ENCODE results near the gene LMO1. TPM values are rescaled to one million over a fixed set of nuclear protein-coding genes. Genes with fewer than 3 reads are reported as not detected.

LMO1 gene
- polyA plus RNA-seq, 3 donors, result not detected

DNA sequence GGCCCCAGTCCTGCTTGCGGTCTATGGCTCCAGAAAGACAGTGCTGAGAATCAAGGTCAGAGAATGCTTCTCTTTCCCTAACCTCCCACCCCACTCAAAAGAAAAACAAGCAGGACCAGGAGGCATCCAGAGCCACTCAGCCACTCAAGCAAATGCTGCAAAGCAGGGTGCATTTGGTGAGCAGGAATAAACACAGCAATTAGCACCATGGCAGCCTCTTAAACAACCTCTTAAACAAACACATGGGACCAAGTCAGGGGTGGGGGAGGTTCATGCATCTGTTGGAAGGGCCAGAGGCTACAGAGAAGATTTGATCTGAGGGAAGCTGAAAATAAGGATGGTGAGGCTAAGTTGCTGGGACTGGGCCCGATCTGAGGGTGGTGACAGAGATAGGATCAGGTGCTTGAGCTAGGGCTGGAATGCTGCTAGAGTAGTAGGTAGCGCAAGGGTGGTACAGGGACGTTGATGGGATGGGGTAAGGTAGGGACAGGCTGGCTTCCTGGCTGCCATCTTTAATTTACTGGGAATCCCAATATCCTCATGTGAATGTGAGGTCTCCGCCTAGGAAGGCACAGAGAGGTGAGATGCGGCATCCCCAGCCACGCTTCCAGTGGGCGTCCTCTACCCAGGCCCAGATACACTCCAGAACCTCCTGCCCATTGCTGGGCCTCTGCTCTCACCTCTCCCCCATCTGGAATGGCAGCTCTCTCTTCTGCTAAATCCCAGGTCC is 26.6 kb upstream of the LMO1 start:
- H3K4me3 Mint-ChIP-seq, result no peak overlapping the region
- no peak for DNase-seq
- no peak overlapping the region for H3K4me2 ChIP-seq (replicated peaks; ENCODE audit: extremely low read depth, low read length, poor library complexity, severe bottlenecking)
- no peaks in the 10 kb centered on the region for H3K4me1 ChIP-seq (ENCODE audit: control insufficient read depth in 1 of 2, insufficient read depth in 2 of 2, low read length in 2 of 2)
- H3K27me3 Mint-ChIP-seq (ENCODE audit: low read depth in 3 of 3), result peaks cover 2 to 8% (median 2%) of the 10 kb centered on the region in 3 donors
- no peaks in the 10 kb centered on the region for H3K36me3 ChIP-seq (replicated peaks in 1 of 2; ENCODE audit: control insufficient read depth in 1 of 2, insufficient read depth in 2 of 2, low read length in 2 of 2)
- intact Hi-C loops (cut with micrococcal nuclease), result no loop called here
- H3K27ac ChIP-seq (ENCODE audit: low read depth in 1 of 2, low read length in 2 of 2), result no peak overlapping the region
- no peaks in the 10 kb centered on the region for H3K27me3 ChIP-seq (ENCODE audit: control insufficient read depth in 2 of 2, insufficient read depth in 2 of 2, low read length in 2 of 2)
- H3K4me3 ChIP-seq (replicated peaks in 1 of 3; ENCODE audit: low read depth in 2 of 3, low read length in 3 of 3), result no peak overlapping the region
- peak overlapping the region in 1 of 7 donors; percentile 64 for H3K27ac Mint-ChIP-seq
- H3K9me3 Mint-ChIP-seq, result no peaks in the 10 kb centered on the region
- no peak overlapping the region for H2AFZ ChIP-seq (ENCODE audit: insufficient read depth, low read depth, low read length, poor library complexity, severe bottlenecking)
- no peaks in the 10 kb centered on the region for H3K36me3 Mint-ChIP-seq
- no peaks in the 10 kb centered on the region for H3K9me3 ChIP-seq (replicated peaks in 1 of 2; ENCODE audit: control insufficient read depth in 1 of 2, insufficient read depth in 1 of 2, low read length in 2 of 2)
- H4K20me1 ChIP-seq (ENCODE audit: insufficient read depth, low read length), result no peaks in the 10 kb centered on the region
- no peak overlapping the region for H3K9ac ChIP-seq (ENCODE audit: insufficient read depth, low read length, poor library complexity, severe bottlenecking)
- peaks cover 7% of the 10 kb centered on the region for H3K4me1 Mint-ChIP-seq
- 96% methylated on average over 5 of the region's 8 CpGs for WGBS (ENCODE audit: insufficient coverage)
- TF ChIP-seq, protein P1, sequence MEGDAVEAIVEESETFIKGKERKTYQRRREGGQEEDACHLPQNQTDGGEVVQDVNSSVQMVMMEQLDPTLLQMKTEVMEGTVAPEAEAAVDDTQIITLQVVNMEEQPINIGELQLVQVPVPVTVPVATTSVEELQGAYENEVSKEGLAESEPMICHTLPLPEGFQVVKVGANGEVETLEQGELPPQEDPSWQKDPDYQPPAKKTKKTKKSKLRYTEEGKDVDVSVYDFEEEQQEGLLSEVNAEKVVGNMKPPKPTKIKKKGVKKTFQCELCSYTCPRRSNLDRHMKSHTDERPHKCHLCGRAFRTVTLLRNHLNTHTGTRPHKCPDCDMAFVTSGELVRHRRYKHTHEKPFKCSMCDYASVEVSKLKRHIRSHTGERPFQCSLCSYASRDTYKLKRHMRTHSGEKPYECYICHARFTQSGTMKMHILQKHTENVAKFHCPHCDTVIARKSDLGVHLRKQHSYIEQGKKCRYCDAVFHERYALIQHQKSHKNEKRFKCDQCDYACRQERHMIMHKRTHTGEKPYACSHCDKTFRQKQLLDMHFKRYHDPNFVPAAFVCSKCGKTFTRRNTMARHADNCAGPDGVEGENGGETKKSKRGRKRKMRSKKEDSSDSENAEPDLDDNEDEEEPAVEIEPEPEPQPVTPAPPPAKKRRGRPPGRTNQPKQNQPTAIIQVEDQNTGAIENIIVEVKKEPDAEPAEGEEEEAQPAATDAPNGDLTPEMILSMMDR (IDR thresholded peaks at IDR 0.05), result no peak
- H3K79me2 ChIP-seq (ENCODE audit: insufficient read depth, low read length), result no peaks in the 10 kb centered on the region

DNA sequence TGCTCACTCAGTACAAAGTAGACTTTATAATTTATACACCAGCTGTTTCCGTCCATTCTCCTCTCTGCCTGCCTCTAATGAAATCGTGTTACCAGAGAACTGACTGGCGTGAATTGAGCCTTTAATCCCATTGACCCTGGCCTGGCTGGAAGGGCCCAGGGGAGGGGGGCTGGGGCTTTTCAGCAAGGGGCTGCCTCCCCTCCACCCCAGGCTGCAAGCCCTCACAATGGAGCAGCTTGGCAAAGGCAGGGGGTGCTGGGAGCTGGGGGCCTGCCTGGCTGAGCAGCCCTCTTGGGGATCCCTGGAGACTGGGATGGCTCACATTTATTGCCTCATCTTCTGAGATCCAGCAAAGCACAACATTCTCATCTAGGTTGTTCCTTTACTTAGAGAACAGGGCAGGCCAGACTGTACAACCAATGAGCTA is 25.8 kb upstream of the LMO1 start:
- TF ChIP-seq, protein P1 (IDR thresholded peaks at IDR 0.05), result no peak
- DNase-seq, result no peak
- Mint-ChIP-seq H3K27ac (no peak overlapping the region), H3K9me3 (no peaks in the 10 kb centered on the region), H3K27me3 (ENCODE audit: low read depth in 3 of 3) (peaks cover 2 to 11% (median 7%) of the 10 kb centered on the region in 3 donors), H3K4me3 (no peak overlapping the region), H3K4me1 (peaks cover 7% of the 10 kb centered on the region), H3K36me3 (no peaks in the 10 kb centered on the region)
- H3K27ac ChIP-seq (ENCODE audit: low read depth in 1 of 2, low read length in 2 of 2), result no peak overlapping the region
- no peaks in the 10 kb centered on the region for H3K4me1 ChIP-seq (ENCODE audit: control insufficient read depth in 1 of 2, insufficient read depth in 2 of 2, low read length in 2 of 2)
- intact Hi-C loops (cut with micrococcal nuclease), result no loop called here
- no peak overlapping the region for H3K4me3 ChIP-seq (replicated peaks in 1 of 3; ENCODE audit: low read depth in 2 of 3, low read length in 3 of 3)
- H3K9me3 ChIP-seq (replicated peaks in 1 of 2; ENCODE audit: control insufficient read depth in 1 of 2, insufficient read depth in 1 of 2, low read length in 2 of 2), result no peaks in the 10 kb centered on the region
- H2AFZ ChIP-seq (ENCODE audit: insufficient read depth, low read depth, low read length, poor library complexity, severe bottlenecking), result no peak overlapping the region
- no peaks in the 10 kb centered on the region for H3K79me2 ChIP-seq (ENCODE audit: insufficient read depth, low read length)
- WGBS (ENCODE audit: insufficient coverage), result no CpG with 5 or more reads among the region's 3 CpGs
- no peaks in the 10 kb centered on the region for H4K20me1 ChIP-seq (ENCODE audit: insufficient read depth, low read length)
- no peak overlapping the region for H3K9ac ChIP-seq (ENCODE audit: insufficient read depth, low read length, poor library complexity, severe bottlenecking)
- peaks cover 2 to 3% of the 10 kb centered on the region in 2 donors for H3K27me3 ChIP-seq (ENCODE audit: control insufficient read depth in 2 of 2, insufficient read depth in 2 of 2, low read length in 2 of 2)
- H3K4me2 ChIP-seq (replicated peaks; ENCODE audit: extremely low read depth, low read length, poor library complexity, severe bottlenecking), result no peak overlapping the region
- no peaks in the 10 kb centered on the region for H3K36me3 ChIP-seq (replicated peaks in 1 of 2; ENCODE audit: control insufficient read depth in 1 of 2, insufficient read depth in 2 of 2, low read length in 2 of 2)

Data from CD14-positive monocyte (primary cell).